Ovary (tissue), 3 donors: ENCODE measurements around the gene PDLIM7.

Experiments
- POLR2A ChIP-seq: fragments of 450-650 bp; IDR thresholded peaks from one replicate; pipeline ENCODE4 v1.6.1; 2017; ENCODE audit warnings: antibody characterized with exemption, mild to moderate bottlenecking, moderate library complexity
- TF ChIP-seq, protein P1 (sequence below), 3 donors: fragments of 450-650 bp in 2 of 3; fragments of 200-600 bp in 1 of 3; IDR thresholded peaks; one replicate each; pipeline versions ENCODE4 v1.5.1 to v1.8.0; 2016 to 2022; ENCODE audit warnings: antibody characterized with exemption in 3 of 3, mild to moderate bottlenecking in 1 of 3
- donor health status: DM: no; HTN: no; CAD: no.

DNA sequence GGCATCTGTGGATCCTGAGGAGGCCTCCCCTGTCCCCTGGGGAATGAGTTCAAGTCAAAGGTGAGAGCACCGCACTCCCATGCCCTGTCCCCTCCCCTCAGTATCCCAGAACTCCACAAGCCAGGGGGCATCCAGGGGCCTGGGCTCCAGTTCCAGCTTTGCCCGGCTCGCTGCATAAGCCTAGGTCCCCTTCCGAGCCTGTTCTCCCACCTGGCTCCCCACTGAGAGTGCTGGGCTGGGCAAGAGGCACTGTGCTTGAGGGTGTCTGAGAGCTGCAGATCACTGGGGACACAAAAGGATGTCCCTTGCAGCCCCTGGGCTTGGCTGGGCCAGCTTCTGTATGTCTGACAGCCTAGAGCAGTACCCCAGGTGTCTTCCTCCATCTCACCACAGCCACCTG is 7.7 kb upstream of the PDLIM7 start:
- TF ChIP-seq, protein P1, sequence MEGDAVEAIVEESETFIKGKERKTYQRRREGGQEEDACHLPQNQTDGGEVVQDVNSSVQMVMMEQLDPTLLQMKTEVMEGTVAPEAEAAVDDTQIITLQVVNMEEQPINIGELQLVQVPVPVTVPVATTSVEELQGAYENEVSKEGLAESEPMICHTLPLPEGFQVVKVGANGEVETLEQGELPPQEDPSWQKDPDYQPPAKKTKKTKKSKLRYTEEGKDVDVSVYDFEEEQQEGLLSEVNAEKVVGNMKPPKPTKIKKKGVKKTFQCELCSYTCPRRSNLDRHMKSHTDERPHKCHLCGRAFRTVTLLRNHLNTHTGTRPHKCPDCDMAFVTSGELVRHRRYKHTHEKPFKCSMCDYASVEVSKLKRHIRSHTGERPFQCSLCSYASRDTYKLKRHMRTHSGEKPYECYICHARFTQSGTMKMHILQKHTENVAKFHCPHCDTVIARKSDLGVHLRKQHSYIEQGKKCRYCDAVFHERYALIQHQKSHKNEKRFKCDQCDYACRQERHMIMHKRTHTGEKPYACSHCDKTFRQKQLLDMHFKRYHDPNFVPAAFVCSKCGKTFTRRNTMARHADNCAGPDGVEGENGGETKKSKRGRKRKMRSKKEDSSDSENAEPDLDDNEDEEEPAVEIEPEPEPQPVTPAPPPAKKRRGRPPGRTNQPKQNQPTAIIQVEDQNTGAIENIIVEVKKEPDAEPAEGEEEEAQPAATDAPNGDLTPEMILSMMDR (IDR thresholded peaks at IDR 0.05) = no peak
- TF ChIP-seq POLR2A = no peak
